ENCODE data around the gene TMEM236. TPM values are rescaled to one million over a fixed set of nuclear protein-coding genes. Genes with fewer than 3 reads are reported as not detected.

Gene TMEM236
- total and polyA plus RNA-seq, 2 experiments from 2014 or later = 0.20 TPM; not detected in 1

- DNase-seq (ENCODE audit: low read depth in 1 of 2, low spot score in 1 of 2) = peak in 1 of 2 donors; percentile 89
- H3K4me3 ChIP-seq = no peak overlapping the region
Measured at GRCh38 chr10:17787087-17787961, 35.3 kb downstream of the TMEM236 start.

GRCh38 chr10:17788646-17789045, 36.6 kb downstream of the TMEM236 start:
- no peak for DNase-seq (ENCODE audit: low read depth in 1 of 2, low spot score in 1 of 2)
- Histone ChIP-seq H3K9me3 (ENCODE audit: low read depth) (no peaks in the 10 kb centered on the region), H3K4me3 (no peak overlapping the region), H3K27ac (no peak overlapping the region), H3K27me3 (no peaks in the 10 kb centered on the region), H3K36me3 (no peaks in the 10 kb centered on the region), H3K4me1 (ENCODE audit: low read depth) (peaks cover 6% of the 10 kb centered on the region)
- TF ChIP-seq CTCF (IDR thresholded peaks at IDR 0.05; ENCODE audit: low read depth, low read length) = no peak

More at GRCh38 chr10:17787087-17787961, 35.3 kb downstream of the TMEM236 start:
- Histone ChIP-seq H3K36me3 (no peaks in the 10 kb centered on the region), H3K9me3 (ENCODE audit: low read depth) (no peaks in the 10 kb centered on the region), H3K27me3 (no peaks in the 10 kb centered on the region), H3K27ac (no peak overlapping the region), H3K4me1 (ENCODE audit: low read depth) (peaks cover 8% of the 10 kb centered on the region)
- no peak for TF ChIP-seq CTCF (IDR thresholded peaks at IDR 0.05; ENCODE audit: low read depth, low read length)

GRCh38 chr10:17789396-17789795, 37.4 kb downstream of the TMEM236 start:
- Histone ChIP-seq H3K9me3 (ENCODE audit: low read depth) (no peaks in the 10 kb centered on the region), H3K4me3 (no peak overlapping the region), H3K4me1 (ENCODE audit: low read depth) (no peaks in the 10 kb centered on the region), H3K36me3 (no peaks in the 10 kb centered on the region), H3K27ac (no peak overlapping the region), H3K27me3 (no peaks in the 10 kb centered on the region)
- TF ChIP-seq CTCF (IDR thresholded peaks at IDR 0.05; ENCODE audit: low read depth, low read length) = no peak
- DNase-seq (ENCODE audit: low read depth in 1 of 2, low spot score in 1 of 2) = no peak

- H3K4me1 ChIP-seq (ENCODE audit: low read depth) = no peaks in the 10 kb centered on the region
- H3K27me3 ChIP-seq = no peaks in the 10 kb centered on the region
- no peak overlapping the region for H3K27ac ChIP-seq
- no peak for DNase-seq (ENCODE audit: low read depth in 1 of 2, low spot score in 1 of 2)
- no peak for TF ChIP-seq CTCF (IDR thresholded peaks at IDR 0.05; ENCODE audit: low read depth, low read length)
- H3K36me3 ChIP-seq = no peaks in the 10 kb centered on the region
- no peak overlapping the region for H3K4me3 ChIP-seq
- no peaks in the 10 kb centered on the region for H3K9me3 ChIP-seq (ENCODE audit: low read depth)
Measured at GRCh38 chr10:17790651-17791050, 38.6 kb downstream of the TMEM236 start.

GRCh38 chr10:17792991-17793390, 41.0 kb downstream of the TMEM236 start:
- no peaks in the 10 kb centered on the region for H3K9me3 ChIP-seq (ENCODE audit: low read depth)
- no peaks in the 10 kb centered on the region for H3K4me1 ChIP-seq (ENCODE audit: low read depth)
- no peak overlapping the region for H3K27ac ChIP-seq
- DNase-seq (ENCODE audit: low read depth in 1 of 2, low spot score in 1 of 2) = no peak
- H3K4me3 ChIP-seq = no peak overlapping the region
- TF ChIP-seq CTCF (IDR thresholded peaks at IDR 0.05; ENCODE audit: low read depth, low read length) = no peak
- H3K36me3 ChIP-seq = no peaks in the 10 kb centered on the region
- H3K27me3 ChIP-seq = no peaks in the 10 kb centered on the region
